Lower lobe of right lung (tissue), 2 donors: ENCODE measurements around the gene FITM2. TPM values are rescaled to one million over a fixed set of nuclear protein-coding genes. Genes with fewer than 3 reads are reported as not detected.

Source experiments
- ATAC-seq, 2 donors: fragments of 200-7000 bp; cut with Tn5 transposase; one replicate each; pipeline ENCODE4 v1.9.1; 2020 to 2022; ENCODE audit warnings: mild to moderate bottlenecking in 2 of 2, moderate library complexity in 2 of 2
- DNase-seq: peaks from one replicate; pipeline ENCODE4 v3.0.0-alpha.2; 2020
- H3K27ac ChIP-seq: fragments of 200-600 bp; one replicate; pipeline ENCODE4 v1.8.0; 2022
- H3K27me3 ChIP-seq: fragments of 200-600 bp; one replicate; pipeline ENCODE4 v1.8.0; 2022; ENCODE audit warnings: low read depth
- H3K36me3 ChIP-seq: fragments of 200-600 bp; one replicate; pipeline ENCODE4 v1.8.0; 2022; ENCODE audit warnings: mild to moderate bottlenecking
- H3K4me1 ChIP-seq: fragments of 200-600 bp; one replicate; pipeline ENCODE4 v1.8.0; 2022
- H3K4me3 ChIP-seq: fragments of 200-600 bp; one replicate; pipeline ENCODE4 v1.8.0; 2022; ENCODE audit warnings: mild to moderate bottlenecking
- H3K9me3 ChIP-seq: fragments of 200-600 bp; one replicate; pipeline ENCODE4 v1.8.0; 2022
- CTCF ChIP-seq: fragments of 200-600 bp; IDR thresholded peaks from one replicate; pipeline ENCODE4 v1.8.0; 2022; ENCODE audit warnings: antibody characterized with exemption, mild to moderate bottlenecking
- intact Hi-C: fragments of 100-400 bp; cut with DNase I; formaldehyde crosslinking; loops from one replicate; pipeline ENCODE4 v1.11.0; 2022
- total RNA-seq: library from RNA; stranded (reverse); fragmentation: NEBNext Ultra II Directional; extraction: Animal tissue kit (Norgen Biotek cat#: 25700); gene quantifications from one replicate; pipeline ENCODE4 v1.2.1, GENCODE V29; 2021
- donor health status: DM: no; HTN: yes; CAD: no; lungs with severe emphysema.

Gene FITM2
- total RNA-seq, 1 donor from 2014 or later = 9.3 TPM

DNA sequence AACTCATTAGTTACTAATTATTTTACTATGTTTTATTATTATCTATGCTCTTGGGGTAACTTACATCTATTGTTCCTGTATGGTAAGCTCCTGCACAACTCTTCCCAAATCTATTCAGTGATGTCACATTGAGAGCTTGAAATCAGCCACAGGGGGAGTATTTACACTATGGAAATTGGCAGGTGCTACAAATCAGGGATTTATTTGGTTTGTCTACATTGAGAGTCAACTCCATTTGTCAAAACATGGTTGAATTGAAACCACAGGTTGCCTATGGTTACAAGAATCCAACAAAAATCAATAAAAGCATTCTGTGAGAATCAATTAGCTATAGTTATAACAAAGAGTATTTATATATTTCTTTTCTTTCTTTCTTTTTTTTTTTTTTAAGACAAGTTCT, 3.9 kb upstream of the FITM2 start:
- H3K27ac ChIP-seq = no peak overlapping the region
- DNase-seq (no peak), ATAC-seq (no peak)
- no peaks in the 10 kb centered on the region for H3K9me3 ChIP-seq
- peaks cover 8% of the 10 kb centered on the region for H3K4me1 ChIP-seq
- H3K36me3 ChIP-seq = no peaks in the 10 kb centered on the region
- peaks cover 3% of the 10 kb centered on the region for H3K27me3 ChIP-seq
- intact Hi-C loops = loop anchor here (5.0 kb wide), 1 partner anchor 98 kb away; no protein-coding TSS in a partner anchor
- H3K4me3 ChIP-seq = no peak overlapping the region
- TF ChIP-seq CTCF = no peak

GRCh38 chr20:44309763-44310663, 989 bp downstream of the FITM2 start:
- H3K9me3 ChIP-seq = no peaks in the 10 kb centered on the region
- H3K27me3 ChIP-seq = peaks cover under 1% of the 10 kb centered on the region
- intact Hi-C loops = loop anchor here (5.0 kb wide), 1 partner anchor 93 kb away; no protein-coding TSS in a partner anchor
- H3K4me1 ChIP-seq = peaks cover 13% of the 10 kb centered on the region
- peaks cover 12% of the 10 kb centered on the region for H3K36me3 ChIP-seq
- ATAC-seq = peak; percentile 29
- DNase-seq = no peak
- H3K4me3 ChIP-seq = peak overlapping the region; percentile 99
- H3K27ac ChIP-seq = peak overlapping the region; percentile 80
- TF ChIP-seq CTCF = no peak

DNA sequence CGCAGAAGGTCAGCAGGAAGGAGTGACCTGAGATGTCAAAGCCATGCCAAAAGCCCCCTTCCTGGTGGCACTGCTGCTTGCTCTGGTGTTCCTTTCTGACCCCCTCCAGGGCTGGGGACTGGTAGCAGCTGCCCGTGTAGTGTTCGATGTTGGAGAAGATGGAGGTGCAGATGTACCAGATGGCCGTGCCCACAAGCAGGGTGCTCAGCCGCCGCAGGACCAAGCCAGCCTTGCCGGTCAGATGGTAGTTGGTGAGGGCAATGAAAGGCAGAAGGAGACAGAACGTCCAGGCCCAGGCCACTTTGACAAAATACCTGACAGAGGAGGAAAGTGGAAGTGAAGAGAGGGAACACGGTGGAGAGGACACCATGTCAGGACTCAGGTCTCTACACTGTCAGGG, 4.1 kb downstream of the FITM2 start:
- no peak for TF ChIP-seq CTCF
- no peak for DNase-seq
- Histone ChIP-seq H3K36me3 (peaks cover 12% of the 10 kb centered on the region), H3K4me3 (no peak overlapping the region), H3K9me3 (no peaks in the 10 kb centered on the region), H3K27me3 (no peaks in the 10 kb centered on the region), H3K27ac (no peak overlapping the region), H3K4me1 (peaks cover 13% of the 10 kb centered on the region)
- ATAC-seq = no peak
- intact Hi-C loops = no loop called here

DNA sequence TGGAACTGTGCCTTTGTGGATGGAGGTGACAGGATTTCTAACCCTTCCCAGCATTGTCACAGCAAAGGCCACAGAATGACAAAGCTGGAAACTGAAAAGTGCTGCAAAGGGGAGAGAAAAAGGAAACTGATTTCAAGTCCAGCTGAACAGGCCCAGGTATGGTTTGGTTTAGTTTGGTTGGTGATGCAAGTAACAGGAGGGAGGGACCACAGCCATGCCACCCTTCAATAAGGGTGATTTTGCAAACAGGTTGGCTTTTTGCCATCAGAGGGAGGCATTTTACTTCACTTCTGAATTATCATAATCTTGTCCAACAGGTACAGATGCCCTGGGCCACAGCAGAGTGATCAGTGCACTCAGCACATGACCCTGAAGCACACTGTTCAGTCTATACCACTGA, 6.6 kb downstream of the FITM2 start:
- Histone ChIP-seq H3K4me1 (no peaks in the 10 kb centered on the region), H3K36me3 (peaks cover 12% of the 10 kb centered on the region), H3K27ac (no peak overlapping the region), H3K4me3 (no peak overlapping the region), H3K9me3 (no peaks in the 10 kb centered on the region), H3K27me3 (no peaks in the 10 kb centered on the region)
- intact Hi-C loops = no loop called here
- TF ChIP-seq CTCF = no peak
- DNase-seq (no peak), ATAC-seq (no peak)

DNA sequence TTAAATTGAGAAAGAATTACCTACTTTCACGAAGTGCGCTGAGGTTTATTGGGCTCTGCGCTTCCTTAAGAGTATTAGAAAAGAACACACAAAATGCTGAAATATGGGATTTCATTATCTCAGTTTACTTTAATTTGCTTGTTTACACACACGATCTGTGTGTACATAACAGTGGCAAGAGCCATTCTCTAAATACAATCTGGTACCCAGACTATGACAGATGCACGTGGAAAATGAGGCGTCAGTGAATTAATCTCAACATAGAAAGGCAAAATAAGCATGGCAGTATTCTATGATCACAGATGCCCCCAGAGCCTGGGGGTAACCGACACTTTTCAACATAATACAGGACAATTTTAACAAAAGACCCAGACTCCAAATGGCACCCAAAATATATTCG, 8.3 kb downstream of the FITM2 start:
- peaks cover 12% of the 10 kb centered on the region for H3K36me3 ChIP-seq
- H3K9me3 ChIP-seq = no peaks in the 10 kb centered on the region
- no peak overlapping the region for H3K27ac ChIP-seq
- intact Hi-C loops = no loop called here
- no peak for TF ChIP-seq CTCF
- DNase-seq (no peak), ATAC-seq (no peak)
- H3K4me1 ChIP-seq = no peaks in the 10 kb centered on the region
- H3K4me3 ChIP-seq = no peak overlapping the region
- no peaks in the 10 kb centered on the region for H3K27me3 ChIP-seq
